ENCODE measurements around the gene TNN. TPM values are rescaled to one million over a fixed set of nuclear protein-coding genes. Genes with fewer than 3 reads are reported as not detected.

Gene TNN
- total RNA-seq, 2 donors from 2014 or later, result under 0.01 TPM; not detected in 1

- no peak for ATAC-seq
- Histone ChIP-seq H3K4me3 (no peak overlapping the region), H3K27me3 (no peaks in the 10 kb centered on the region), H3K4me1 (no peaks in the 10 kb centered on the region), H3K9me3 (no peaks in the 10 kb centered on the region), H3K27ac (no peak overlapping the region), H3K36me3 (replicated peaks in 1 of 2; ENCODE audit: insufficient read depth in 1 of 2, low read depth in 2 of 2) (no peaks in the 10 kb centered on the region)
- no peak for TF ChIP-seq POLR2A (IDR thresholded peaks at IDR 0.05)
- TF ChIP-seq CTCF (IDR thresholded peaks at IDR 0.05), result no peak
- DNase-seq, result no peak
- intact Hi-C loops (cut with DNase I), result loop anchor here (5.0 kb wide), 1 partner anchor 79 kb away; no protein-coding TSS in a partner anchor
- 18 to 63% methylated on average over 1 of the region's 1 CpG for WGBS, 2 donors
Observed at GRCh38 chr1:175116210-175116798, 48.7 kb downstream of the TNN start.

- no peak overlapping the region for H3K27ac ChIP-seq
- ATAC-seq (no peak), DNase-seq (no peak)
- intact Hi-C loops (cut with DNase I), result loop anchor here (5.0 kb wide), 1 partner anchor 80 kb away; no protein-coding TSS in a partner anchor
- H3K36me3 ChIP-seq (replicated peaks in 1 of 2; ENCODE audit: insufficient read depth in 1 of 2, low read depth in 2 of 2), result no peaks in the 10 kb centered on the region
- H3K9me3 ChIP-seq, result no peaks in the 10 kb centered on the region
- 79 to 84% methylated on average over 10 to 11 of the region's 11 CpGs for WGBS, 2 donors
- no peak overlapping the region for H3K4me3 ChIP-seq
- H3K27me3 ChIP-seq, result no peaks in the 10 kb centered on the region
- TF ChIP-seq CTCF (IDR thresholded peaks at IDR 0.05) (no peak), POLR2A (IDR thresholded peaks at IDR 0.05) (no peak)
- no peaks in the 10 kb centered on the region for H3K4me1 ChIP-seq
Observed at GRCh38 chr1:175116903-175117302, 49.3 kb downstream of the TNN start.

- H3K27me3 ChIP-seq, result no peaks in the 10 kb centered on the region
- H3K36me3 ChIP-seq (replicated peaks in 1 of 2; ENCODE audit: insufficient read depth in 1 of 2, low read depth in 2 of 2), result no peaks in the 10 kb centered on the region
- TF ChIP-seq CTCF (IDR thresholded peaks at IDR 0.05) (no peak), POLR2A (IDR thresholded peaks at IDR 0.05) (no peak)
- no peak overlapping the region for H3K27ac ChIP-seq
- no peak for DNase-seq
- H3K4me1 ChIP-seq, result no peaks in the 10 kb centered on the region
- no peaks in the 10 kb centered on the region for H3K9me3 ChIP-seq
- no peak for ATAC-seq
- intact Hi-C loops (cut with DNase I), result loop anchor here (5.0 kb wide), 1 partner anchor 81 kb away; no protein-coding TSS in a partner anchor
- WGBS, 2 donors, result 81 to 88% methylated on average over 13 of the region's 13 CpGs
- H3K4me3 ChIP-seq, result no peak overlapping the region
Observed at GRCh38 chr1:175118375-175119367, 51.0 kb downstream of the TNN start.

- ATAC-seq (no peak), DNase-seq (no peak)
- H3K4me1 ChIP-seq, result no peaks in the 10 kb centered on the region
- TF ChIP-seq POLR2A (IDR thresholded peaks at IDR 0.05) (no peak), CTCF (IDR thresholded peaks at IDR 0.05) (no peak)
- intact Hi-C loops (cut with DNase I), result no loop called here
- WGBS, 2 donors, result 89 to 95% methylated on average over 1 of the region's 1 CpG
- H3K36me3 ChIP-seq (replicated peaks in 1 of 2; ENCODE audit: insufficient read depth in 1 of 2, low read depth in 2 of 2), result no peaks in the 10 kb centered on the region
- H3K9me3 ChIP-seq, result no peaks in the 10 kb centered on the region
- no peak overlapping the region for H3K4me3 ChIP-seq
- H3K27ac ChIP-seq, result no peak overlapping the region
- no peaks in the 10 kb centered on the region for H3K27me3 ChIP-seq
Observed at GRCh38 chr1:175120511-175120910, 52.9 kb downstream of the TNN start.
